HUDEP-2 (cell line): ENCODE results near the gene ABLIM3.
"Not testable (repeated sequence)": the region's sequence is repeated elsewhere in the genome, so short reads cannot be mapped to it uniquely, and the experiment has no call there.

Experiments
- DNase-seq, 76 experiments: peaks; one replicate each; lab custom pipeline; 2025; ENCODE audit not compliant: unreplicated experiment in 76 of 76; lab: John Stamatoyannopoulos, UW

ABLIM3 gene

DNA sequence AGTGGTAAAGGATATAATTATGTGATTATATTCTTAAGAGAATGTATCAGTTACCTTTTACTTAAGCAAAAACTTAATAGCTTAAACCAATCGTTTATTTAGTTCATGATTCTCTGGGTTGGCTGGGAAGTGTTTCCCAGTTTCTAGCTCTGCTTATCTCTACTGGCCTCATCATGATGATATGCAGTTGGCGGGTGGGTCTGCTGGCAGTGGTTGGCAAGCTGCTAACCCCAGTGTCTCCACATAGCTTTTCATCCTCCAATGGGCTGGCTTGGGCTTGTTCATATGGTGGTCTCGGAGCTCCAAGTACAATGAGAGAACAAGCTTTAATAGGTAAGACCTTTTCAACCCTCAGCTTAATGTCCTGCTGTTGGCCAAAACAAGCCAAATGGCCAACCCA lies 43.8 kb downstream of the ABLIM3 start:
- peak in 1 of 76 experiments; percentile 2 for DNase-seq

GRCh38 chr5:149186506-149186905 lies 45.2 kb downstream of the ABLIM3 start:
- DNase-seq: no peak

DNA sequence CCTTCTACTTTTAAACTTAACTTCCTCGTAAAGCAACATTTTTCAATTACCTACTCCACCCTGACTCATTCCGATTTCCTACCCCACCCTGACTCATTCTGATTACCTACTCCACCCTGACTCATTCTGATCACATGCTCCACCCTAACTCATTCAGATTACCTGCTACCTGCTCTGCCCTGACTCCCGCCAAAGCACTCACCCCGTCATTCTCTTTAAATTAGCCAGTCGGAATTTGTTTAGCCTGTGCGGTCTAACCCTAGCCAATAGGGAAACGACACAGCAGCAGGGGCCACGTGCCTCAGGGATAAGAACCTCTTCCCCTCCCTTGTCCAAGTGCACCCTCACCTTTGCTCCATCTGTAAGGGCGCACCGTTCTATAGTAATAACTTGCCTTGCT lies 46.3 kb downstream of the ABLIM3 start:
- not testable (repeated sequence) for DNase-seq

DNA sequence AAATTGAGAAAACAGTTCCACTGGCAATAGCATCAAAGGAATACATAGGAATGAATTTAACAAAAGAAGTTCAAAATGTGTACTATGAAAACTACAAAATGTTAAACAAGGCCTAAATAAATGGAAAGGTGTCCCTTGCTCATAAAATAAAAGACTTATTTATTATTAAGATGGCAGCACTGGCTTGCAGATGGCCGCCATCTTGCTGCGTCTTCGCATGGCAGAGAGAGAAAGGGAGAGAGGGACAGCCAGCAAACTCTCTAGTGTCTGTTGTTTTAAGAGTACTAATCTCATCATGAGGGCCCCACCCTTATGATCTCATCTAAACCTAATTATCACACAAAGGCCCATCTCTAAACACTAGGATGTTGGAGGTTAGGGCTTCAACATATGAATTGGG lies 47.1 kb downstream of the ABLIM3 start:
- no peak for DNase-seq

DNA sequence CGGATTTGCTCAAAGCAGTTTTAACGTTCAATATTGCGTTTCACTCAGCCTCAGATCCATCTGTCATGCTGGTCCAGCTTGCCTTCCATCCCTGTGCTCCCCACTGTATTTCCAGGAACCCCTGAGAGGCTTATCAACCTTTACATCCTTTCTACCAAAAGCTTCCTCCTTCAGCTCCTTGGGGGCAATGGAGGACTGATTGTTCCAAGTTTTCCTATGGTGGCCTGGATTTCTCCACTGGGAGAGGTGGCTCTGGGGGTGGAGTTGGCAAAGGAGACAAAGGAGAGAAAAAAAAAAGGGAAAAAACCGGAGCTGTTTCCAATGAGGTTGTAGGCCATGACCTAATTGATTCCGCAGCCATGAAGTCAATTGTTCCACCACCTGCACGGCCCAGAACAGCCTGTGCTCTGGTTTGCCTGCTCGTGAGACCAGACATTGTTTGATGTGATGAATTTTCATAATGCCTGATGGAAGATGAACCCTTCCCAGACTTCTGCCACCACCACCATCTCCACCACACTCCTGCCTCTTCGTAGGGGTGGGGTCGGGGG lies 54.1 kb downstream of the ABLIM3 start:
- DNase-seq: no peak

GRCh38 chr5:149195962-149196361 lies 54.7 kb downstream of the ABLIM3 start:
- DNase-seq: no peak

DNA sequence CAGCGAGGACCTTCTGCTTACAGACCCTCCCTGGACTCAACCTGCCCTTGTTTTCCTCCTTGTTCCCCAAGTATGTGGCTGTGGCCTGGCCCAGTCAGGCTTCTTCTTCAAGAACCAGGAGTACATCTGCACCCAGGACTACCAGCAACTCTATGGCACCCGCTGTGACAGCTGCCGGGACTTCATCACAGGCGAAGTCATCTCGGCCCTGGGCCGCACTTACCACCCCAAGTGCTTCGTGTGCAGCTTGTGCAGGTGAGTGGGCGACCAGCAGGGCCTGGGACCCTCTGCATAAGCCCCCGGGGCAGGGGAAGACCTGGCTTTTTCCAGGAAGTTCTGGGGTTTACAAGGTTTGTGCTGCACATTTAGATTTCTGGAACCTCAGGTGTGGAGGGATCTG lies 56.9 kb downstream of the ABLIM3 start:
- no peak for DNase-seq

GRCh38 chr5:149200355-149200754 lies 59.1 kb downstream of the ABLIM3 start:
- no peak for DNase-seq

GRCh38 chr5:149201121-149201637 lies 59.9 kb downstream of the ABLIM3 start:
- DNase-seq: no peak

DNA sequence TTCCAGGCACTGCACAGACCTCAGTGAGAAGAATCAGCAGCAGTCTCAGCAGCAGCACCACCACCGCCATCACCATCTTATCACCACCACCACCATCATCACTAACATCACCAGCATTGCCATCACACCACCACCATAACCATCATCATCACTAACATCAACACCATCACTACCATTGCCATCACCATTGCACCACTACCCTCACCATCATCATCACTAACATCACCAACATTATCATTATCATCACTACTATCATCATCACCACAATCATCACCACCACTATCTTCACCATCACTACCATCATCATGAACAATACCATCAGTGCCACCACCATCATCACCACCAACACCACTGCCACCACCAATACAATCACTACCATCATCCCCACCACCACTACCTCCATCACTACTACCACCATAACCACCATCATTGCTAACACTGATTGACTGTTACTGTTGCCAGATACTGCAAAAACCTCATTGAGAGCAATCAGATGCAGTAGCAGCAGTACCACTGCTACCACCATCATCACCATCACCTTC lies 61.7 kb downstream of the ABLIM3 start:
- DNase-seq: no peak

GRCh38 chr5:149203921-149204441 lies 62.7 kb downstream of the ABLIM3 start:
- DNase-seq: no peak

DNA sequence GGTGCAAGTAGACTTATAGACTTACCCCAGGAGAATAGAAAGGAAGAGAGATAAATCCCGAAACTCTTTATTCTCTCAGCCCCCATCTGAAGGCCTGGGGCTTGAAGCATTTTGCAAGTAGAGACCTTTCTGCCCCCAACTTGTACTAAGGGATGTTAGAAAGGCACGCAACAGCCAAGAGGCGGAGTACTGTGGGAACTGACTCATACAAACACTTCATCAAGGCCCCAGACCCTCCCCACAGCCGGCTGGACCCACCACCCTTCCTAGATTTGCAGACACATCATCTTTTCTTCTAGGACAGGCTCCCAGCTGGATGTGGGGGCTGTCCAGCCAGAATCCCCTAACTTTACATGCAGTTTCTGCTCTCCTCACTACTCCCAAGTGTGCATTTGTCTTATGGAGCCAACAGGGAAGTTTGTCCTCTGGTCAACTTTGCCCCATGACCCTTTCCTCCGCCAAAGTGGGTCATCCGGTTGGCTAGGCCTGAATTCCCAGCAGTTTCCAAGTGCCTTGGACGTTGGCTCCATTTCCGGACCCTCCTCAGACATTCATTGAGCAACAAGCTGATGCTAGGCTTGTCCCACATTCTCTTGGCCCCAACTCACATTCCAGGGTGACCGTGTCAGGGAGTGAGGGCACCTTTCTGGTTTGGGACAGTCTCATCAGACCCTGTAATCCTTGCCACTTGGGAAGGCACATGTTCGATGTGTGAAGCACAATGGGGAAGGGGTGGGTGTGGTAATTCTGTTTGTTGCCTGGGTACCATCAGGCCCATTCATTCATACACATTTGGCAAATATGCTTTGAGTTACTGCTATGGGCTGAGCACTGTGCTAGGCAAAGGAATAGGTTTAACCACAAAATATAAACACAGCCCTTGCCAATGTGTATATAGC lies 64.6 kb downstream of the ABLIM3 start:
- no peak for DNase-seq

DNA sequence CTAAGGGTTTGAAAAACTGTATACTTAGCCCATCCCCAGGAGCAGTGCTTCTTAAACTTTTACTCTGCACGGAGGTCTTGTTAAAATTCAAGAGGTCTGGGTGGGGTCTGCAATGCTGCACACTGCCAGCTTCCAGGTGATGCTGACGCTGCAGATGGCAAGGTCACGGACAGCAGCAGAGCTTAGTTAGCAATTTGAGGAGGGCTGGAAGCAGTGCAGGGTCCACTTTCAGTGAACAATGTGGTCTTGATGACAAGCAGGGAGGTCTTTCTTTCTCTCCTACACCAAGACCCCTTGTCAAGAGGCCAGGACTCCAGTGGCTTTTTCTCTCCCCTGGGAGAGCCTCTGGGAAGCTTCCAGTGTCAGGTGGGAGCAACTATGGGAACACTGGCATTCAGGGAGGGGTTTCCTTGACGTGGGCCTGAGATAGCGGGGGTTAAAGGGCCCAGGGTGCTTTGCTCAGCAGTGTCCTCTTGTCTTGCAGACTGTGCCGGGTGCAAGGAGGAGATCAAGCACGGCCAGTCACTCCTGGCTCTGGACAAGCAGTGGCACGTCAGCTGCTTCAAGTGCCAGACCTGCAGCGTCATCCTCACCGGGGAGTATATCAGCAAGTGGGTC lies 65.3 kb downstream of the ABLIM3 start:
- no peak for DNase-seq

DNA sequence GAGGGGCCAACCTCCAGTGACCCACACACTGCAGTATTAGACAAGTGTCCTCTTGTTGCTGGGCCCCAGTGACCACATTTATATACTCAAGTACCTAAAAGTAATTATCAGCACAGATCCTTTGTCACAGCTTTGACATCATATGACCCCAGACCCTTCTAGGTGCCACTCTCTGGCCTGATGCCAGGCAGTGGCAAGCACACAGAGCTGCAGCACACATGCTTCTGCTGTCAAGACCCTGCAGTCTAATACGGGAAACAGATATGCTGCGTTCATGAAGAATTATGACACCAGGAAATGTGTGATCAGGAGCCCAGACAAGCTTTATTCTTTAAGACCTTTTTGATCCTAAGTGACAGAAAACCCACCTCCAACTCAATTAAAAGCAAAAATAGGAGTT lies 66.5 kb downstream of the ABLIM3 start:
- DNase-seq: no peak

- peak in 1 of 76 experiments; percentile 11 for DNase-seq
Observed at GRCh38 chr5:149210225-149210624, 68.9 kb downstream of the ABLIM3 start.

DNA sequence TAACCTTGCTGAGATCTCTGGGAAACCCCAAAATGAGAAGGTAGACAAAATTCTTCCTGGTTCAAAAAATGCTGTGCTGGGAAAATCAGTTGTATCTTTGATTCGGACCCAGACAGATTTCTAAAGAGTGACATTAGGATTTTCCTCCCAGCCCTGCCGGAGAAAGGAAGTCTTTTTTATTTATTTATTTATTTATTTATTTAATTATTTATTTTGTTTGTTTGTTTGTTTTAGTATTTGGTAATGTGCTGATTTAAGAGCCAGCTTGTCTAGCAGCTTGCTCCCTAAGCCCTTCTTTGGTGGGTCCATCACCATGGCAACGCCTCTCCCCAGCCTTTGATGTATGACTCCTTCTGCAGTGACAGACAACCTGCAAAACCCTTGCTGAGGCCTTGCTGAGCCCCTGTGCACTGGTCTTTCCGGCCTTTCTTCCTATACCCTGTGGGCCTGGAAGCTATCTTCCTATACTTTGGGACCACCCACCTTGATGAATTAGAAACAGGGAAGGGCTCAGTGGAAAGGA lies 69.7 kb downstream of the ABLIM3 start:
- no peak for DNase-seq

- no peak for DNase-seq
Observed at GRCh38 chr5:149211566-149211965, 70.3 kb downstream of the ABLIM3 start.

DNA sequence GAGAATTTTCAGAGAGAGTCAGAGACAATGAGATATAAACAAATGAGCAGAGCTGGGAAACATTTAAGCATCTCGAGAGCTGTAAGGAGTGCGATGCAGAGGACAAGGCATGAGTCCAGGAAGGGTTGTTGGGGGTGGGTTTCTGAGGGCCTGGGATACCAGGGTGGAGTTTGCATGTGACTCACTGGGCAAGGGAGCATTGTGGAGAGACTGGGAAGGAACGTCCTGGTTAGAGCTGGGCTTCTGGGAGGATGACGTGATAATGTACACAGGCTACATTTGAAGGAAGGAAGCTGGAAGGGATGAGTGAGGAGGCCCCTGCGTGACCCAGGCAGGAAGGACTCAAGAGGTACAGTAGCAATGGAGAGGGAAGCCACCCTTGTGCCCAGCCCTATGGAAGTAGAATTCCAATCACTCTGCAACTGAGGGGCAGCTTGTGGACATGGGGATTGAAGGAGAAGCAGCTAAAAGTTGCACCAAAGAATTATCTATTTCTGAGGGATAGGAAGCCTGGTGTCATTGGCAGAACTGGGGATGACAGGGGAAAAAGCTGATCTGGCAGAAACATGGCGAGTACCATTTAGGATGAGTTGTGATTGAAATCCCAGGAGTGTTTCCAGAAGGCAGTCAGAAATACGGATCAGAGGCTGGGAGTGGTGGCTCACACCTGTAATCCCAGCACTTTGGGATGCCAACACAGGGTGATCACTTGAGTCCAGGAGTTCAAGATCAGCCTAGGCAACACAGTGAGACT lies 71.1 kb downstream of the ABLIM3 start:
- no peak for DNase-seq

GRCh38 chr5:149213264-149213880 lies 72.1 kb downstream of the ABLIM3 start:
- DNase-seq: no peak
